ENCODE results near the gene TMEM62.

GRCh38 chr15:43100971-43101370, 32.4 kb upstream of the TMEM62 start:
- no peak for TF ChIP-seq EZH2 (IDR thresholded peaks at IDR 0.05; ENCODE audit: borderline replicate concordance, low read length)
- no peak for TF ChIP-seq CTCF (conservative IDR thresholded peaks at IDR 0.05 in 1 of 2, IDR thresholded peaks at IDR 0.05 in 1 of 2; ENCODE audit: extremely low read depth in 1 of 2, insufficient read depth in 1 of 2, low read depth in 1 of 2, low read length in 2 of 2)
